Liver (tissue), 9 donors: Measurements from ENCODE around the gene TNP2. TPM values are rescaled to one million over a fixed set of nuclear protein-coding genes. Genes with fewer than 3 reads are reported as not detected.

Source experiments
- DNase-seq: peaks from one replicate; pipeline ENCODE4 v3.0.0-alpha.2; 2017; ENCODE audit warnings: low spot score
- H3K27ac ChIP-seq, 2 donors: one replicate each; pipeline ENCODE4 v1.7.0; 2013; ENCODE audit warnings: inconsistent platforms in 2 of 2, low read length in 2 of 2, control low read depth in 1 of 2, low read depth in 1 of 2, mild to moderate bottlenecking in 1 of 2
- H3K27me3 ChIP-seq, 4 donors: one replicate each; pipeline versions ENCODE4 v1.6.1 to v1.7.0; 2013; ENCODE audit warnings: low read length in 3 of 4, inconsistent platforms in 1 of 4, mild to moderate bottlenecking in 1 of 4, moderate library complexity in 1 of 4; ENCODE audit not compliant: control insufficient read depth in 4 of 4, insufficient read depth in 4 of 4
- H3K36me3 ChIP-seq, 4 donors: one replicate each; pipeline versions ENCODE4 v1.6.1 to v1.7.0; 2013; ENCODE audit warnings: low read length in 3 of 4, mild to moderate bottlenecking in 3 of 4, low read depth in 1 of 4, moderate library complexity in 1 of 4; ENCODE audit not compliant: control insufficient read depth in 4 of 4, insufficient read depth in 3 of 4
- H3K4me1 ChIP-seq, 4 donors: one replicate each; pipeline versions ENCODE4 v1.6.1 to v1.7.0; 2013; ENCODE audit warnings: low read length in 3 of 4, mild to moderate bottlenecking in 3 of 4, moderate library complexity in 1 of 4; ENCODE audit not compliant: control insufficient read depth in 4 of 4, insufficient read depth in 4 of 4
- H3K4me3 ChIP-seq, 3 donors: one replicate each; pipeline versions ENCODE4 v1.6.1 to v1.7.0; 2013; ENCODE audit warnings: low read length in 3 of 3, control low read depth in 1 of 3, low read depth in 1 of 3, mild to moderate bottlenecking in 1 of 3
- H3K9ac ChIP-seq, 2 donors: one replicate each; pipeline ENCODE4 v1.7.0; 2013; ENCODE audit warnings: low read length in 2 of 2, mild to moderate bottlenecking in 2 of 2, moderate library complexity in 2 of 2, control low read depth in 1 of 2, low read depth in 1 of 2
- H3K9me3 ChIP-seq, 4 donors: one replicate each; pipeline versions ENCODE4 v1.6.1 to v1.7.0; 2013; ENCODE audit warnings: low read length in 3 of 4; ENCODE audit not compliant: control insufficient read depth in 4 of 4
- ATF3 ChIP-seq: IDR thresholded peaks from 2 replicates; pipeline ENCODE4 v1.6.1; 2016; ENCODE audit warnings: antibody characterized with exemption
- EGR1 ChIP-seq, 2 donors: IDR thresholded peaks; 2 replicates each; pipeline ENCODE4 v1.6.1; 2016 to 2018; ENCODE audit warnings: antibody characterized with exemption in 2 of 2, low read depth in 2 of 2
- FOXA1 ChIP-seq: IDR thresholded peaks from 2 replicates; pipeline ENCODE4 v1.6.1; 2016; ENCODE audit warnings: antibody characterized with exemption
- GABPA ChIP-seq, 2 donors: IDR thresholded peaks in 1 of 2; conservative IDR thresholded peaks in 1 of 2; 2 replicates each; pipeline ENCODE4 v1.6.1; 2016; ENCODE audit warnings: antibody characterized with exemption in 2 of 2, mild to moderate bottlenecking in 1 of 2, moderate library complexity in 1 of 2
- HNF4A ChIP-seq, 2 donors: conservative IDR thresholded peaks; 2 replicates each; pipeline ENCODE4 v1.6.1; 2016; ENCODE audit warnings: antibody characterized with exemption in 2 of 2, mild to moderate bottlenecking in 2 of 2
- HNF4G ChIP-seq: IDR thresholded peaks from 2 replicates; pipeline ENCODE4 v1.6.1; 2016; ENCODE audit warnings: antibody characterized with exemption
- JUND ChIP-seq, 2 donors: IDR thresholded peaks; 2 replicates each; pipeline ENCODE4 v1.6.1; 2016; ENCODE audit warnings: antibody characterized with exemption in 2 of 2
- REST ChIP-seq: IDR thresholded peaks from 2 replicates; pipeline ENCODE4 v1.6.1; 2016; ENCODE audit warnings: antibody characterized with exemption, mild to moderate bottlenecking
- RXRA ChIP-seq, 2 donors: IDR thresholded peaks; 2 replicates each; pipeline ENCODE4 v1.6.1; 2017 to 2018; ENCODE audit warnings: antibody characterized with exemption in 2 of 2, mild to moderate bottlenecking in 1 of 2
- SP1 ChIP-seq: IDR thresholded peaks from 2 replicates; pipeline ENCODE4 v1.6.1; 2018; ENCODE audit warnings: antibody characterized with exemption, mild to moderate bottlenecking
- TAF1 ChIP-seq: conservative IDR thresholded peaks from 2 replicates; pipeline ENCODE4 v1.6.1; 2016; ENCODE audit warnings: antibody characterized with exemption, mild to moderate bottlenecking
- YY1 ChIP-seq: IDR thresholded peaks from 2 replicates; pipeline ENCODE4 v1.6.1; 2016; ENCODE audit warnings: antibody characterized with exemption, mild to moderate bottlenecking
- ZBTB33 ChIP-seq: IDR thresholded peaks from 2 replicates; pipeline ENCODE4 v1.6.1; 2016; ENCODE audit warnings: antibody characterized with exemption
- WGBS: extraction: QIAGEN DNeasy Blood & Tissue Kit; methylation state at CpG from one replicate; pipeline ENCODE4 v1.1.7; 2013; 5-methylcytosine and 5-hydroxymethylcytosine counted together
- polyA plus RNA-seq, 2 donors: library from polyadenylated mRNA; stranded (reverse) in 1 of 2; unstranded in 1 of 2; fragments of 200-250 nt in 1 of 2; fragments of >200 nt in 1 of 2; fragmentation: Nextera tagmentation in 1 of 2; extraction: Ambion mirVana in 1 of 2; gene quantifications; one replicate each; pipeline versions ENCODE4 v1.2.1 to v1.2.3, GENCODE V29; 2013 to 2015
- total RNA-seq, 2 donors: library from RNA; depleted of rRNA; stranded (reverse); fragments of >200 nt; gene quantifications; one replicate each; pipeline ENCODE4 v1.2.3, GENCODE V29; 2014
- donor health status: healthy.
- donor health status: healthy.
- donor health status: healthy.
- donor health status: healthy.
- donor health status: healthy.

Gene TNP2
- total and polyA plus RNA-seq, 4 donors: not detected

GRCh38 chr16:11306381-11306780 is 37.3 kb upstream of the TNP2 start:
- H3K27me3 ChIP-seq: no peaks in the 10 kb centered on the region
- WGBS: 91% methylated on average over 8 of the region's 8 CpGs
- no peaks in the 10 kb centered on the region for H3K9me3 ChIP-seq
- TF ChIP-seq ATF3 (no peak), ZBTB33 (no peak), FOXA1 (no peak), EGR1 (IDR thresholded peaks at IDR 0.05; ENCODE audit: low read depth in 2 of 2) (no peak), HNF4A (conservative IDR thresholded peaks at IDR 0.05) (no peak), TAF1 (no peak), HNF4G (no peak), SP1 (no peak), RXRA (IDR thresholded peaks at IDR 0.05) (no peak), GABPA (IDR thresholded peaks at IDR 0.05 in 1 of 2, conservative IDR thresholded peaks at IDR 0.05 in 1 of 2) (no peak)
- no peak for DNase-seq
- peaks cover 0 to 5% (median 1%) of the 10 kb centered on the region in 4 donors for H3K4me1 ChIP-seq
- H3K4me3 ChIP-seq: no peak overlapping the region
- no peak overlapping the region for H3K9ac ChIP-seq
- no peak overlapping the region for H3K27ac ChIP-seq
- no peaks in the 10 kb centered on the region for H3K36me3 ChIP-seq

- H3K36me3 ChIP-seq: no peaks in the 10 kb centered on the region
- H3K4me1 ChIP-seq: peaks cover 0 to 5% (median 1%) of the 10 kb centered on the region in 4 donors
- no peak overlapping the region for H3K9ac ChIP-seq
- DNase-seq: no peak
- H3K27ac ChIP-seq: no peak overlapping the region
- H3K9me3 ChIP-seq: no peaks in the 10 kb centered on the region
- H3K27me3 ChIP-seq: no peaks in the 10 kb centered on the region
- WGBS: 83% methylated on average over 18 of the region's 18 CpGs
- TF ChIP-seq EGR1 (IDR thresholded peaks at IDR 0.05; ENCODE audit: low read depth in 2 of 2) (no peak), REST (no peak), YY1 (no peak), GABPA (IDR thresholded peaks at IDR 0.05 in 1 of 2, conservative IDR thresholded peaks at IDR 0.05 in 1 of 2) (no peak), SP1 (no peak), ZBTB33 (no peak), TAF1 (no peak), JUND (IDR thresholded peaks at IDR 0.05) (no peak)
- no peak overlapping the region for H3K4me3 ChIP-seq
These were observed 34.4 kb upstream of the TNP2 start for GRCh38 chr16:11303405-11304138.
